HepG2 (cell line): ENCODE measurements around the gene TAPBP. TPM values are rescaled to one million over a fixed set of nuclear protein-coding genes. Genes with fewer than 3 reads are reported as not detected.

Source experiments
- FLYWCH1 ChIP-seq: sonication (generic); formaldehyde crosslinking; IDR thresholded peaks from 2 replicates; pipeline ENCODE4 v1.8.1; 2023; ENCODE audit warnings: mild to moderate bottlenecking, missing genetic modification reagents
- JARID2 ChIP-seq: sonication (generic); formaldehyde crosslinking; IDR thresholded peaks from 2 replicates; pipeline ENCODE4 v1.8.1; 2023; ENCODE audit warnings: missing genetic modification reagents, inconsistent platforms; ENCODE audit not compliant: insufficient replicate concordance
- POLR2AphosphoS5 ChIP-seq: IDR thresholded peaks from 2 replicates; pipeline ENCODE4 v1.6.1; 2012; ENCODE audit warnings: low read depth, low read length
- REXO4 ChIP-seq: sonication (generic); formaldehyde crosslinking; IDR thresholded peaks from 2 replicates; pipeline ENCODE4 v1.8.0; 2022; ENCODE audit warnings: missing genetic modification reagents, mild to moderate bottlenecking, borderline replicate concordance
- RORA ChIP-seq: sonication (generic); formaldehyde crosslinking; IDR thresholded peaks from 2 replicates; pipeline ENCODE4 v1.5.0; 2020; ENCODE audit warnings: mild to moderate bottlenecking, missing genetic modification reagents, moderate library complexity
- SNRNP70 ChIP-seq: fragments of 200-400 bp; formaldehyde crosslinking; IDR thresholded peaks from 2 replicates; pipeline ENCODE4 v1.6.1; 2017; ENCODE audit warnings: mild to moderate bottlenecking, low read depth, low read length, moderate library complexity
- SP5 ChIP-seq: IDR thresholded peaks from 2 replicates; pipeline ENCODE4 v1.6.1; 2016; ENCODE audit warnings: low read depth, borderline replicate concordance
- ZMYM2 ChIP-seq: sonication (generic); formaldehyde crosslinking; IDR thresholded peaks from 2 replicates; pipeline ENCODE4 v1.8.0; 2022; ENCODE audit warnings: mild to moderate bottlenecking, missing genetic modification reagents
- ZNF431 ChIP-seq: sonication (generic); formaldehyde crosslinking; IDR thresholded peaks from 2 replicates; pipeline ENCODE4 v1.9.0; 2022; ENCODE audit warnings: missing genetic modification reagents, low read depth, mild to moderate bottlenecking, borderline replicate concordance
- polyA plus RNA-seq, 8 experiments: library from polyadenylated mRNA; depleted of rRNA in 3 of 8; stranded (reverse) in 7 of 8; unstranded in 1 of 8; fragments of >200 nt; fragmentation: Illumina TruSeq in 4 of 8; extraction: Trizol in 4 of 8; gene quantifications; 2 replicates each; pipeline versions ENCODE4 v1.2.1 to v1.2.3, GENCODE V29; 2011 to 2016; ENCODE audit warnings: low read depth in 4 of 8, missing spikeins in 1 of 8, mixed read lengths in 1 of 8; ENCODE audit not compliant: insufficient read depth in 1 of 8
- total RNA-seq, 5 experiments: library from RNA; depleted of rRNA; stranded (reverse); fragments of >200 nt; fragmentation: Illumina TruSeq; extraction: Trizol; gene quantifications; 2 replicates each; pipeline ENCODE4 v1.2.3, GENCODE V29; 2016; ENCODE audit warnings: low read depth in 1 of 5
- TF ChIP-seq, protein P1 (sequence below): sonication (generic); formaldehyde crosslinking; IDR thresholded peaks from 2 replicates; pipeline ENCODE4 v1.9.0; 2022; ENCODE audit warnings: missing genetic modification reagents, mild to moderate bottlenecking, borderline replicate concordance
- TF ChIP-seq, protein P2 (sequence below): sonication (generic); formaldehyde crosslinking; IDR thresholded peaks from 2 replicates; pipeline ENCODE4 v1.4.0; 2020; ENCODE audit warnings: missing genetic modification reagents
- TF ChIP-seq, protein P3 (sequence below), 2 experiments: fragments of 450-650 bp in 1 of 2; sonication (generic) in 1 of 2; formaldehyde crosslinking in 1 of 2; IDR thresholded peaks; 2 replicates each; pipeline versions ENCODE4 v1.6.1 to v1.8.0; 2016 to 2022; ENCODE audit warnings: antibody characterized with exemption in 1 of 2, mild to moderate bottlenecking in 1 of 2, missing genetic modification reagents in 1 of 2

The TAPBP gene
- total and polyA plus RNA-seq, 2 of the 13 experiments (the other 11 are each of a cell fraction or from before 2014, with no cell fraction given) = 27.4 to 32.3 TPM

DNA sequence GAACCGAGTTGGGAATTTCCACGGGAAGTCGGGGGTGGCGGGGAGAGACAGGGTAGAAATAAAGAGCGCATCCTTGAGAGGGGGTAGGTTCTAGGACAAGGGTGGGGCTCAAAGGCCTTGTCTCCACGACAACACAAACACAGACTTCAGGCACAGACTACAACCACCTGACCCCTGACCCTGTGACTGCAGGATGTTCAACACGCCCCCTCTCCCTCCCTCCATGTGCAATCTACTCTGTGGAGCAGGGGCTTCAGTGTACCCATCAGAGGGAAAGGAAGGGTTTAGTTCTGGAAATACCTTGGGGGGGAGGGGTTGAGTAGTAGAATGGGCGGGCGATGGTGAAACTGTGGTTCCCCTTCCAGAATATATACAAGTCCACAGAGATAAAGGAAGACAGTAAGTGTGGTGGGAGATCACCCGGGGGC, 651 bp upstream of the TAPBP start (continued):
- TF ChIP-seq, protein P1, sequence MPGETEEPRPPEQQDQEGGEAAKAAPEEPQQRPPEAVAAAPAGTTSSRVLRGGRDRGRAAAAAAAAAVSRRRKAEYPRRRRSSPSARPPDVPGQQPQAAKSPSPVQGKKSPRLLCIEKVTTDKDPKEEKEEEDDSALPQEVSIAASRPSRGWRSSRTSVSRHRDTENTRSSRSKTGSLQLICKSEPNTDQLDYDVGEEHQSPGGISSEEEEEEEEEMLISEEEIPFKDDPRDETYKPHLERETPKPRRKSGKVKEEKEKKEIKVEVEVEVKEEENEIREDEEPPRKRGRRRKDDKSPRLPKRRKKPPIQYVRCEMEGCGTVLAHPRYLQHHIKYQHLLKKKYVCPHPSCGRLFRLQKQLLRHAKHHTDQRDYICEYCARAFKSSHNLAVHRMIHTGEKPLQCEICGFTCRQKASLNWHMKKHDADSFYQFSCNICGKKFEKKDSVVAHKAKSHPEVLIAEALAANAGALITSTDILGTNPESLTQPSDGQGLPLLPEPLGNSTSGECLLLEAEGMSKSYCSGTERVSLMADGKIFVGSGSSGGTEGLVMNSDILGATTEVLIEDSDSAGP (CRISPR knock-in tag) = no peak
- peak; percentile 37; the same call in 1 of the 2 replicates for TF ChIP-seq SP5 (CRISPR knock-in tag)
- no peak for TF ChIP-seq RORA (CRISPR knock-in tag)
- TF ChIP-seq POLR2AphosphoS5 = peak; percentile 29; the same call in 1 of the 2 replicates
- TF ChIP-seq, protein P2, sequence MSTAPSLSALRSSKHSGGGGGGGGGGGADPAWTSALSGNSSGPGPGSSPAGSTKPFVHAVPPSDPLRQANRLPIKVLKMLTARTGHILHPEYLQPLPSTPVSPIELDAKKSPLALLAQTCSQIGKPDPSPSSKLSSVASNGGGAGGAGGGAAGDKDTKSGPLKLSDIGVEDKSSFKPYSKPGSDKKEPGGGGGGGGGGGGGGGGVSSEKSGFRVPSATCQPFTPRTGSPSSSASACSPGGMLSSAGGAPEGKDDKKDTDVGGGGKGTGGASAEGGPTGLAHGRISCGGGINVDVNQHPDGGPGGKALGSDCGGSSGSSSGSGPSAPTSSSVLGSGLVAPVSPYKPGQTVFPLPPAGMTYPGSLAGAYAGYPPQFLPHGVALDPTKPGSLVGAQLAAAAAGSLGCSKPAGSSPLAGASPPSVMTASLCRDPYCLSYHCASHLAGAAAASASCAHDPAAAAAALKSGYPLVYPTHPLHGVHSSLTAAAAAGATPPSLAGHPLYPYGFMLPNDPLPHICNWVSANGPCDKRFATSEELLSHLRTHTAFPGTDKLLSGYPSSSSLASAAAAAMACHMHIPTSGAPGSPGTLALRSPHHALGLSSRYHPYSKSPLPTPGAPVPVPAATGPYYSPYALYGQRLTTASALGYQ = no peak
- TF ChIP-seq SNRNP70 = no peak
- TF ChIP-seq JARID2 (CRISPR knock-in tag) = no peak
- TF ChIP-seq, protein P3, sequence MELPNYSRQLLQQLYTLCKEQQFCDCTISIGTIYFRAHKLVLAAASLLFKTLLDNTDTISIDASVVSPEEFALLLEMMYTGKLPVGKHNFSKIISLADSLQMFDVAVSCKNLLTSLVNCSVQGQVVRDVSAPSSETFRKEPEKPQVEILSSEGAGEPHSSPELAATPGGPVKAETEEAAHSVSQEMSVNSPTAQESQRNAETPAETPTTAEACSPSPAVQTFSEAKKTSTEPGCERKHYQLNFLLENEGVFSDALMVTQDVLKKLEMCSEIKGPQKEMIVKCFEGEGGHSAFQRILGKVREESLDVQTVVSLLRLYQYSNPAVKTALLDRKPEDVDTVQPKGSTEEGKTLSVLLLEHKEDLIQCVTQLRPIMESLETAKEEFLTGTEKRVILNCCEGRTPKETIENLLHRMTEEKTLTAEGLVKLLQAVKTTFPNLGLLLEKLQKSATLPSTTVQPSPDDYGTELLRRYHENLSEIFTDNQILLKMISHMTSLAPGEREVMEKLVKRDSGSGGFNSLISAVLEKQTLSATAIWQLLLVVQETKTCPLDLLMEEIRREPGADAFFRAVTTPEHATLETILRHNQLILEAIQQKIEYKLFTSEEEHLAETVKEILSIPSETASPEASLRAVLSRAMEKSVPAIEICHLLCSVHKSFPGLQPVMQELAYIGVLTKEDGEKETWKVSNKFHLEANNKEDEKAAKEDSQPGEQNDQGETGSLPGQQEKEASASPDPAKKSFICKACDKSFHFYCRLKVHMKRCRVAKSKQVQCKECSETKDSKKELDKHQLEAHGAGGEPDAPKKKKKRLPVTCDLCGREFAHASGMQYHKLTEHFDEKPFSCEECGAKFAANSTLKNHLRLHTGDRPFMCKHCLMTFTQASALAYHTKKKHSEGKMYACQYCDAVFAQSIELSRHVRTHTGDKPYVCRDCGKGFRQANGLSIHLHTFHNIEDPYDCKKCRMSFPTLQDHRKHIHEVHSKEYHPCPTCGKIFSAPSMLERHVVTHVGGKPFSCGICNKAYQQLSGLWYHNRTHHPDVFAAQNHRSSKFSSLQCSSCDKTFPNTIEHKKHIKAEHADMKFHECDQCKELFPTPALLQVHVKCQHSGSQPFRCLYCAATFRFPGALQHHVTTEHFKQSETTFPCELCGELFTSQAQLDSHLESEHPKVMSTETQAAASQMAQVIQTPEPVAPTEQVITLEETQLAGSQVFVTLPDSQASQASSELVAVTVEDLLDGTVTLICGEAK (IDR thresholded peaks at IDR 0.05) = no peak
- TF ChIP-seq, protein P3 (CRISPR knock-in tag; IDR thresholded peaks at IDR 0.05) = no peak
- no peak for TF ChIP-seq ZMYM2
- no peak for TF ChIP-seq FLYWCH1 (CRISPR knock-in tag)
- TF ChIP-seq REXO4 = no peak
- no peak for TF ChIP-seq ZNF431
